ENCODE measurements around the gene CHTF18. TPM values are rescaled to one million over a fixed set of nuclear protein-coding genes. Genes with fewer than 3 reads are reported as not detected.

The CHTF18 gene
- total RNA-seq, 1 experiment from 2014 or later, result 120 TPM

GRCh38 chr16:765488-765865, 22.9 kb upstream of the CHTF18 start:
- peaks cover 0 to 5% of the 10 kb centered on the region in 2 experiments; a peak in 1 of 4 replicates for H3K4me1 Mint-ChIP-seq
- H3K23me2 ChIP-seq (ENCODE audit: insufficient read length, low read depth, low read length, poor library complexity, severe bottlenecking), result no peaks in the 10 kb centered on the region
- no peak overlapping the region for H3K56ac ChIP-seq (ENCODE audit: insufficient read length, low read depth, low read length)
- H3K9me3 Mint-ChIP-seq, result no peaks in the 10 kb centered on the region
- peak overlapping the region in 1 of 3 experiments; percentile 48; a peak in 1 of 7 replicates for H3K27ac Mint-ChIP-seq
- H3K23ac ChIP-seq (ENCODE audit: insufficient read length, low read depth, low read length), result no peak overlapping the region
- no peak for DNase-seq
- H3K4me1 ChIP-seq (ENCODE audit: insufficient read depth, low read length), result no peaks in the 10 kb centered on the region
- no peak overlapping the region for H3K9ac ChIP-seq (ENCODE audit: extremely low read depth, insufficient read length, low read length)
- H2AK5ac ChIP-seq (ENCODE audit: insufficient read length, low read length), result no peak overlapping the region
- H3T11ph ChIP-seq (ENCODE audit: low read length), result no peak overlapping the region
- H3K27ac ChIP-seq (ENCODE audit: insufficient read length, low read depth, low read length), result no peak overlapping the region
- no peak overlapping the region for H4K5ac ChIP-seq (ENCODE audit: insufficient read length, low read depth, low read length)
- no peak overlapping the region for H4K8ac ChIP-seq (replicated peaks; ENCODE audit: insufficient read length, low read depth, low read length)
- no peak overlapping the region for H3K4me2 ChIP-seq (ENCODE audit: insufficient read depth, insufficient read length, low read length)
- H3K4me3 Mint-ChIP-seq, result no peak overlapping the region
- peaks cover 3% of the 10 kb centered on the region for H3K27me3 Mint-ChIP-seq (ENCODE audit: low read depth)
- no peak overlapping the region for H3K4ac ChIP-seq (ENCODE audit: low read depth, low read length)
- H2BK12ac ChIP-seq (ENCODE audit: insufficient read length, low read depth, low read length), result no peak overlapping the region
- no peak overlapping the region for H3K14ac ChIP-seq (ENCODE audit: insufficient read depth, low read length)
- no peaks in the 10 kb centered on the region for H3K27me3 ChIP-seq (ENCODE audit: insufficient read depth, low read length)
- no peak overlapping the region for H2BK20ac ChIP-seq (ENCODE audit: low read depth, low read length, poor library complexity, severe bottlenecking)
- H4K20me1 ChIP-seq (ENCODE audit: control insufficient read depth, insufficient read depth, insufficient read length), result no peaks in the 10 kb centered on the region
- WGBS (ENCODE audit: extremely low coverage, insufficient read length, low lambda C conversion rate), result no CpG with 5 or more reads among the region's 29 CpGs
- H3K9me3 ChIP-seq (ENCODE audit: control insufficient read depth, low read depth, low read length), result no peaks in the 10 kb centered on the region
- no peak overlapping the region for H2BK5ac ChIP-seq (ENCODE audit: insufficient read length, low read length)
- no peaks in the 10 kb centered on the region for H3K79me2 ChIP-seq (ENCODE audit: insufficient read depth, low read length)
- no peak overlapping the region for H2AFZ ChIP-seq (ENCODE audit: low read length)
- no peak overlapping the region for H4K91ac ChIP-seq (ENCODE audit: insufficient read length, low read depth, low read length)
- H3K36me3 Mint-ChIP-seq (ENCODE audit: insufficient read depth in 1 of 3, low read depth in 3 of 3), result no peaks in the 10 kb centered on the region
- H3K79me1 ChIP-seq (ENCODE audit: insufficient read depth, low read depth, low read length, poor library complexity, severe bottlenecking), result no peaks in the 10 kb centered on the region
- H2BK15ac ChIP-seq (ENCODE audit: low read depth, low read length), result no peak overlapping the region
- H3K18ac ChIP-seq (ENCODE audit: insufficient read length, low read depth, low read length), result no peak overlapping the region
- TF ChIP-seq, protein P1, sequence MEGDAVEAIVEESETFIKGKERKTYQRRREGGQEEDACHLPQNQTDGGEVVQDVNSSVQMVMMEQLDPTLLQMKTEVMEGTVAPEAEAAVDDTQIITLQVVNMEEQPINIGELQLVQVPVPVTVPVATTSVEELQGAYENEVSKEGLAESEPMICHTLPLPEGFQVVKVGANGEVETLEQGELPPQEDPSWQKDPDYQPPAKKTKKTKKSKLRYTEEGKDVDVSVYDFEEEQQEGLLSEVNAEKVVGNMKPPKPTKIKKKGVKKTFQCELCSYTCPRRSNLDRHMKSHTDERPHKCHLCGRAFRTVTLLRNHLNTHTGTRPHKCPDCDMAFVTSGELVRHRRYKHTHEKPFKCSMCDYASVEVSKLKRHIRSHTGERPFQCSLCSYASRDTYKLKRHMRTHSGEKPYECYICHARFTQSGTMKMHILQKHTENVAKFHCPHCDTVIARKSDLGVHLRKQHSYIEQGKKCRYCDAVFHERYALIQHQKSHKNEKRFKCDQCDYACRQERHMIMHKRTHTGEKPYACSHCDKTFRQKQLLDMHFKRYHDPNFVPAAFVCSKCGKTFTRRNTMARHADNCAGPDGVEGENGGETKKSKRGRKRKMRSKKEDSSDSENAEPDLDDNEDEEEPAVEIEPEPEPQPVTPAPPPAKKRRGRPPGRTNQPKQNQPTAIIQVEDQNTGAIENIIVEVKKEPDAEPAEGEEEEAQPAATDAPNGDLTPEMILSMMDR (conservative IDR thresholded peaks at IDR 0.05), result no peak
- H2BK120ac ChIP-seq (ENCODE audit: low read depth, low read length, poor library complexity, severe bottlenecking), result no peak overlapping the region
